Measurements from ENCODE around the gene EFHC1. TPM values are rescaled to one million over a fixed set of nuclear protein-coding genes. Genes with fewer than 3 reads are reported as not detected.
A peak's percentile ranks its signal among the peaks of the same experiment; 100 is the strongest.

The EFHC1 gene
- total RNA-seq, 1 donor, result 21.6 TPM

GRCh38 chr6:52535711-52536423 is 115.7 kb downstream of the EFHC1 start:
- DNase-seq (ENCODE audit: low read depth), result no peak
- H3K4me3 ChIP-seq (ENCODE audit: low read depth, low read length), result no peak overlapping the region
- TF ChIP-seq, protein P1, sequence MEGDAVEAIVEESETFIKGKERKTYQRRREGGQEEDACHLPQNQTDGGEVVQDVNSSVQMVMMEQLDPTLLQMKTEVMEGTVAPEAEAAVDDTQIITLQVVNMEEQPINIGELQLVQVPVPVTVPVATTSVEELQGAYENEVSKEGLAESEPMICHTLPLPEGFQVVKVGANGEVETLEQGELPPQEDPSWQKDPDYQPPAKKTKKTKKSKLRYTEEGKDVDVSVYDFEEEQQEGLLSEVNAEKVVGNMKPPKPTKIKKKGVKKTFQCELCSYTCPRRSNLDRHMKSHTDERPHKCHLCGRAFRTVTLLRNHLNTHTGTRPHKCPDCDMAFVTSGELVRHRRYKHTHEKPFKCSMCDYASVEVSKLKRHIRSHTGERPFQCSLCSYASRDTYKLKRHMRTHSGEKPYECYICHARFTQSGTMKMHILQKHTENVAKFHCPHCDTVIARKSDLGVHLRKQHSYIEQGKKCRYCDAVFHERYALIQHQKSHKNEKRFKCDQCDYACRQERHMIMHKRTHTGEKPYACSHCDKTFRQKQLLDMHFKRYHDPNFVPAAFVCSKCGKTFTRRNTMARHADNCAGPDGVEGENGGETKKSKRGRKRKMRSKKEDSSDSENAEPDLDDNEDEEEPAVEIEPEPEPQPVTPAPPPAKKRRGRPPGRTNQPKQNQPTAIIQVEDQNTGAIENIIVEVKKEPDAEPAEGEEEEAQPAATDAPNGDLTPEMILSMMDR (IDR thresholded peaks at IDR 0.05; ENCODE audit: insufficient read depth, low read depth, low read length), result no peak

- no peak overlapping the region for H3K4me3 ChIP-seq (ENCODE audit: low read depth, low read length)
- TF ChIP-seq, protein P1 (IDR thresholded peaks at IDR 0.05; ENCODE audit: insufficient read depth, low read depth, low read length), result no peak
- DNase-seq (ENCODE audit: low read depth), result no peak
These were observed 116.3 kb downstream of the EFHC1 start for GRCh38 chr6:52536424-52536916.

- no peak overlapping the region for H3K4me3 ChIP-seq (ENCODE audit: low read depth, low read length)
- TF ChIP-seq, protein P1 (IDR thresholded peaks at IDR 0.05; ENCODE audit: insufficient read depth, low read depth, low read length), result no peak
- no peak for DNase-seq (ENCODE audit: low read depth)
These were observed 117.0 kb downstream of the EFHC1 start for GRCh38 chr6:52537001-52537753.

DNA sequence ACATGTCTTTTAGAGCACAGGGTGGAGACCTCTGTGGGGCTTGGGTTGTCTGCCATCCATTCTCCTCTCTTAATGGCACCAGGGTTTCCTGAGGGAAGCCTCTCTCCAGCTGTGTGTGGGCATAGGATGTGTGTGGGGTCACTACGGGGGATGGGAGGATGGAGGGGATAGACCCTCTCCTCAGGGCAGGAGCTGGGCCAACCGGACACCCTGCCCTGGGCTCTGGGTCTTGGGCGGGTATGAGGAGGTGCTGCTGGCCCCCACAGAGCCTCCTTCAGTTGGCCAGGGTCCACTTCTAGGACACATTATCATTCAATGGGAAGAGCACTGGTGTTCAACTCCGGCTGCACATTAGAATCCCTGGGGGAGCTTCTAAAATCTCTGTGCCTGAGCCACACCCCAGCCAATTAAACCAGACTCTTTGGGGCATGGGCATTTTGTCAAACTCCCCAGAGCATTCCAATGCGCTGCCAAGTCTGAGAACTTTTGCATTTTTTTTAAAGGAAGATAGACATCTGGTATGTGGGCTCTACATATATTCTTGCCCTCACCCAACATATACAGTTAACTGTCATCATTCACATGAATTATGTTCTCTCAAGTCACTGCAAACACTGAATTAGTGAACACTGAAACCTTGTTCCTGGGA is 118.2 kb downstream of the EFHC1 start:
- no peak for DNase-seq (ENCODE audit: low read depth)
- TF ChIP-seq, protein P1 (IDR thresholded peaks at IDR 0.05; ENCODE audit: insufficient read depth, low read depth, low read length), result no peak
- H3K4me3 ChIP-seq (ENCODE audit: low read depth, low read length), result no peak overlapping the region

- DNase-seq (ENCODE audit: low read depth), result peak; percentile 66
- TF ChIP-seq, protein P1 (IDR thresholded peaks at IDR 0.05; ENCODE audit: insufficient read depth, low read depth, low read length), result no peak
- H3K4me3 ChIP-seq (ENCODE audit: low read depth, low read length), result no peak overlapping the region
These were observed 118.8 kb downstream of the EFHC1 start for GRCh38 chr6:52538901-52539354.

- TF ChIP-seq, protein P1 (IDR thresholded peaks at IDR 0.05; ENCODE audit: insufficient read depth, low read depth, low read length), result no peak
- H3K4me3 ChIP-seq (ENCODE audit: low read depth, low read length), result no peak overlapping the region
- peak; percentile 66 for DNase-seq (ENCODE audit: low read depth)
These were observed 119.5 kb downstream of the EFHC1 start for GRCh38 chr6:52539607-52540006.

Measured in fibroblast of villous mesenchyme (primary cell).